Measurements from ENCODE around the gene COL6A1.
"Not testable (repeated sequence)": the region's sequence is repeated elsewhere in the genome, so short reads cannot be mapped to it uniquely, and the experiment has no call there.

COL6A1 gene

DNA sequence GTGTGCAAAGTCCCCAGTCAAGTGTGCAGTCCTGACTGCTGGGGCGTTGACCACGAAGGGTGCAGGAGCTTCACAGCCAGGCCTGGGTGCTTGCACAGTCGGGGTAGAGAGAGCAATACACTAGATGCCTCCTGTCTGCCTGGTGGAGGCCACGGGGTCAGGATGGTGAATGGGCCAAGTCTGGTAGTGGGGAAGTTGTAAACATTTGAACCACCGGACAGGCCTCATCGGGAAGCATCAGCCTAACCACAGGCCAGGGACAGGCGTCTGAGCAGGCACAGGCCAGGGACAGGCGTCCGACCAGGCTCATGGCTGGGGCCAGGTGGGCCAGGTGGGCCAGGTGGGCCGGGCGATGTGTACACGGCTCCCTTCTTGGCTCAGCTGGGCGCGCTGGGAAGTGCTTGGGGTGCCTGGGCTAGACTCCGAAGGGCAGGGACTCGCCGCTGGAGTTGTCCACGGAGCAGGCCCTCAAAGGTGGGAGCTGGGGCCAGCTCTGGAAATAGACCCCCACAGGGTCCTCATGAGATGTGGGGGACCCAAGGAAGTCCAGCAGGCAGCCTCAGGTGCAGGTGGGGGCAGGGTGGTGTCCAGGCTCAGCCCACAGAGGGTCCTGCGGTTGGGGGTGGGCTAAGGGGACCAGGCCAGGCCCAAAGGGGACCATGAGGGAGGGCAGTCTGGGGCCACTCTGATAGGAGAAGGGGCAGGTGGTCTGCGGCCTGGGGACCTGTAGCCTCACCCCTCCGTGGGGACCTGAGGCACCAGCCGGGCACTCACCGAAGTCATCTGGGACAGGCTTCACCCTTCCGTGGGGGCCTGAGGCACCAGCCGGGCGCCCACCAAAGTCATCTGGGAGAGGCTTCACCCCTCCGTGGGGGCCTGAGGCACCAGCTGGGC is 15.0 kb downstream of the COL6A1 start:
- no peak for DNase-seq

GRCh38 chr21:45997205-45997494 is 15.6 kb downstream of the COL6A1 start:
- DNase-seq = no peak

DNA sequence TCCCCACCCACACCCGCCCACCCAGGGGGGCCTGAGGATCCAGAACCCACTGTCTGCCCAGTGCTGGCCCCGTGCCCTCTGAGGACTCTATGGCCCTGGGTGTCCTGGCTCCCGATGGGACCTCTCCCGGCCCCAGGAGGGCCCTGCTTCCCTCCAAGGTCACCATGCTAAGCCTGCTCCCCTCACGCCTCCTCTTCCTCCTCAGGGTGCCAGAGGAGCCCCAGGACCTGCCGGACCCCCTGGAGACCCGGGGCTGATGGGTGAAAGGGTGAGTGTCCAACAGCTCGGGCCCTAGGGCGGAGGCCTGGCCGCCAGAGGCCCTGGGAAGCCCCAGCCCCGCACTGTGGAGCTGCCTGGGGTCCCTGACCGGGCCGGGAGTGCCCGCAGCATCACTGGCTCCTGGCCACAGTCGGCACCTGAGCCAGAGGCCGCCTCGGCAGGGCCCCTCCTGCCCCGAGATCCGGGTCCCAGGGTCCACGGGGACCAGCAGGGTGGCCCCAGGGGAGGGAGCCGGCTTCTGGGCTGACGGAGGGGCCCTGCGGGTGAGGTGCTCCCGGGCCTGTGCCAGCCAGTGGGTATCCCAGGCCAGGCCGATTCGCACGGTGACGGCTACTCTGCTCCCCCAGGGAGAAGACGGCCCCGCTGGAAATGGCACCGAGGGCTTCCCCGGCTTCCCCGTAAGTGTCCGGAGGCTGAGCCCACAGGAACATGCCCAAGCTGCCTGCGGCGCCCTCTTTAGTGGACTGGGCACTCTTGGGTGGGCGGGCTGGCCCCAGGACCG is 16.1 kb downstream of the COL6A1 start:
- no peak for DNase-seq

- no peak for DNase-seq
Measured at GRCh38 chr21:45998276-45998701, 16.7 kb downstream of the COL6A1 start.

GRCh38 chr21:45998871-45999580 is 17.5 kb downstream of the COL6A1 start:
- DNase-seq = no peak

DNA sequence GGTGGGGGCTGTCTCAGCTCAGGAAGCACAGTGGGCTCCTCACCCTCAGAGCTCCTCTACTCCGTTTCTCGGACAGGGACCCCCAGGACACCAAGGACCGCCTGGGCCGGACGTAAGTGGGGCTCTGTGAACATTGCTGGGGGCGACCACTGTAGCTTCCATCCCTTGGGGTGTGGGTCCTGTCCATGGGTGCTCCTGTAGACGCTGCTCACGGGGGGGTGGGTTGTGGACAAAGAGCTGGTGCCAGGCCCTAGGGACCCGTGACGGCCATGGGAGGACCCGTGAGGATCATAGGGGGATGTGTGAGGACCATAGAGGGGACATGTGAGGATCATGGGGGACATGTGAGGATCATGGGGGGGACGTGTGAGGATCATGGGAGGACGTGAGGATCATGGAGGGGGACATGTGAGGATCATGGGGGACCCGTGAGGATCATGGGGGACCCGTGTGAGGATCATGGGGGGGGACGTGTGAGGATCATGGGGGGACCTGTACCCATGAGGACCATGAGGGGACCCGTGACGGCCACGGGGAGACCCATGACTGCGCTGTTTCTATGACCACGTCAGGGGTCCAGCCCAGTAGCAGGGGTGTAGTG is 18.1 kb downstream of the COL6A1 start:
- no peak for DNase-seq

DNA sequence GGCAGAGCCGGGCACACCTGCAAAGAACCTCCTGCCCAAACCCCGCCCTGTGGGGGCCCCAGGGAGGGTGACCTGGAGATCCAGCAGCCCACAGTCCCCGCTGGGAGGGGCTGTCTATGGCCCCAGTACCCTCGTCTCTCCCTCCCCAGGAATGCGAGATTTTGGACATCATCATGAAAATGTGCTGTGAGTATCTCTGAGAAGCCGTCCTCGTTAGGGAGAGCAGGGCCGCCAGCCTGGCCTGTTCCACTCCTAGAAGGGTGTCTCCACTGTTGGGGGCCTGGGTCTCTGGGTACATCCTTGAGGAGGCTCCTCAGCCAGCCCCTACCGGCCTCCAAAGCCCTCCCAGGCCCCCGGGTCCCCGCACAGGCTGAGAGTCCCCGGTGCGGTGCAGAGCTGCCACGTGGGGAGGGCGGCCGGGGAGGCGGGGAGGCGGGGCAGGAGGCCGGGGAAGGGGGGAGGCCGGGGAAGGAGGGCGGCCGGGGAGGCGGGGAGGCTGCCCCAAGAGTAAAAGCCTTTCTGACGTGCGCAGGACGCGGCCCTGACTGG is 18.7 kb downstream of the COL6A1 start:
- no peak for DNase-seq

DNA sequence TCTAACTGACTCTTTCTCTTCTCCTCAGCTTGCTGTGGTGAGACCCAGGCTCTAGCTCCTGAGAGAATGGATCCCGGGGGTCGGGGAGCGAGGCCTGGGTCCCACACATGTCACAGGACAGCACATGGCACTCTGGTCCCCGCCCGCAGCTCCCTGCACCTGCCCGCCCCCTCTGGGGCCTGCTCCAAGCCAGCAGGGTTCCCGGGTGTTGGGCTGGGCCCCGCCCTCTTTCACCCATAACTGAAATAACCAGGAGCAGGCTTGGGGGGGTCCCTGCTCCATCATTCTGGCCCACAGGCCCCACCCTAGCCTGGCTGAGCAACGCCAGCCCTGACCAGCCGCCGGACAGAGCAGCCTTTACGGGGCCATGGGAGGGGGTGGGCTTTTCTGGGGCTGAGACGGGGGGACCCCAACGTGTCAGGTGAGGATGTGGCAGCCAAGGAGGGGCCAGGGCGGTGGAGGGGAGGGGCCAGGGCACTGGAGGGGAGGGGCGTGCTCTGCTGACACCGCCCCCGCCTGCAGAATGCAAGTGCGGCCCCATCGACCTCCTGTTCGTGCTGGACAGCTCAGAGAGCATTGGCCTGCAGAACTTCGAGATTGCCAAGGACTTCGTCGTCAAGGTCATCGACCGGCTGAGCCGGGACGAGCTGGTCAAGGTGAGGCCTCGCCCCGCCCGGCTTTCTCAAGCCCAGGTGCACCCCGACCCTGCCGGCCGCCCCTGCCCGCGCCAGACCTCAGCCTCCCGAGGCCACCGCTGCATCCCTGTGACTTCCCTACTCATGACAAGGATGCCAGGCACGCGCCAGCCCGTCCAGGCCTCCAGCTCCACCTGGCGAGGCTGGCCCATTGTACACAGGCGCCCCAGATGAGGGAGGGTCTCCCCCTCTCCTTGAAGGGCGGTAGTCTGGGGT is 19.4 kb downstream of the COL6A1 start:
- DNase-seq = no peak

GRCh38 chr21:46001821-46002681 is 20.5 kb downstream of the COL6A1 start:
- no peak for DNase-seq

GRCh38 chr21:46002841-46003574 is 21.4 kb downstream of the COL6A1 start:
- DNase-seq = no peak

- DNase-seq = no peak
Measured at GRCh38 chr21:46003575-46004007, 22.0 kb downstream of the COL6A1 start.

DNA sequence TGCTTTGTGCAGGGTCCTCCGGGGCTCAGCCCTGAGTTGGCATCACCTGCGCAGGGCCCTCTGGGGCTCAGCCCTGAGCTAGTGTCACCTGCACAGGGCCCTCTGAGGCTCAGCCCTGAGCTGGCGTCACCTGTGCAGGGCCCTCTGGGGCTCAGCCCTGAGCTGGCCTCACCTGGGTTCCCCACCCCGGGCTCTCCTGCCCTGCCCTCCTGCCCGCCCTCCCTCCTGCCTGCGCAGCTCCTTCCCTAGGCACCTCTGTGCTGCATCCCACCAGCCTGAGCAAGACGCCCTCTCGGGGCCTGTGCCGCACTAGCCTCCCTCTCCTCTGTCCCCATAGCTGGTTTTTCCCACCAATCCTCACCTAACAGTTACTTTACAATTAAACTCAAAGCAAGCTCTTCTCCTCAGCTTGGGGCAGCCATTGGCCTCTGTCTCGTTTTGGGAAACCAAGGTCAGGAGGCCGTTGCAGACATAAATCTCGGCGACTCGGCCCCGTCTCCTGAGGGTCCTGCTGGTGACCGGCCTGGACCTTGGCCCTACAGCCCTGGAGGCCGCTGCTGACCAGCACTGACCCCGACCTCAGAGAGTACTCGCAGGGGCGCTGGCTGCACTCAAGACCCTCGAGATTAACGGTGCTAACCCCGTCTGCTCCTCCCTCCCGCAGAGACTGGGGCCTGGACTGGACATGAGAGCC is 22.7 kb downstream of the COL6A1 start:
- no peak for DNase-seq

GRCh38 chr21:46005081-46005480 is 23.5 kb downstream of the COL6A1 start:
- no peak for DNase-seq

GRCh38 chr21:46005481-46005881 is 23.9 kb downstream of the COL6A1 start:
- DNase-seq = no peak

DNA sequence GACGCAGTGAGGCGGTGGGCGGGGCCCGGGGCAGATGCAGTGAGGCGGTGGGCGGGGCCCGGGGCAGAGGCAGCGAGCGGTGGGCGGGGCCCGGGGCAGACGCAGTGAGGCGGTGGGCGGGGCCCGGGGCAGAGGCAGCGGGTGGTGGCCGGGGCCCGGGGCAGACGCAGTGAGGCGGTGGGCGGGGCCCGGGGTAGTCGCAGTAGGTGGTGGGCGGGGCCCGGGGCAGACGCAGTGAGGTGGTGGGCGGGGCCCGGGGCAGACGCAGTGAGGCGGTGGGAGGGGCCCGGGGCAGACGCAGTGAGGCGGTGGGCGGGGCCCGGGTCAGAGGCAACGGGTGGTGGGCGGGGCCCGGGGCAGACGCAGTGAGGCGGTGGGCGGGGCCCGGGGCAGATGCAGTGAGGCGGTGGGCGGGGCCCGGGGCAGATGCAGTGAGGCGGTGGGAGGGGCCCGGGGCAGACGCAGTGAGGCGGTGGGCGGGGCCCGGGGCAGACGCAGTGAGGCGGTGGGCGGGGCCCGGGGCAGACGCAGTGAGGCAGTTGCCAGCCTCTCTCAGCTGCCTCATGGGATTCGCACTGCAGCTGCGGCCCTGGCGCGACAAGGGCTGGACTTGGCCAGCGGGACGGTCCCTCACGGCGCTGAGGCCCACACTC is 24.4 kb downstream of the COL6A1 start:
- DNase-seq = not testable (repeated sequence)

DNA sequence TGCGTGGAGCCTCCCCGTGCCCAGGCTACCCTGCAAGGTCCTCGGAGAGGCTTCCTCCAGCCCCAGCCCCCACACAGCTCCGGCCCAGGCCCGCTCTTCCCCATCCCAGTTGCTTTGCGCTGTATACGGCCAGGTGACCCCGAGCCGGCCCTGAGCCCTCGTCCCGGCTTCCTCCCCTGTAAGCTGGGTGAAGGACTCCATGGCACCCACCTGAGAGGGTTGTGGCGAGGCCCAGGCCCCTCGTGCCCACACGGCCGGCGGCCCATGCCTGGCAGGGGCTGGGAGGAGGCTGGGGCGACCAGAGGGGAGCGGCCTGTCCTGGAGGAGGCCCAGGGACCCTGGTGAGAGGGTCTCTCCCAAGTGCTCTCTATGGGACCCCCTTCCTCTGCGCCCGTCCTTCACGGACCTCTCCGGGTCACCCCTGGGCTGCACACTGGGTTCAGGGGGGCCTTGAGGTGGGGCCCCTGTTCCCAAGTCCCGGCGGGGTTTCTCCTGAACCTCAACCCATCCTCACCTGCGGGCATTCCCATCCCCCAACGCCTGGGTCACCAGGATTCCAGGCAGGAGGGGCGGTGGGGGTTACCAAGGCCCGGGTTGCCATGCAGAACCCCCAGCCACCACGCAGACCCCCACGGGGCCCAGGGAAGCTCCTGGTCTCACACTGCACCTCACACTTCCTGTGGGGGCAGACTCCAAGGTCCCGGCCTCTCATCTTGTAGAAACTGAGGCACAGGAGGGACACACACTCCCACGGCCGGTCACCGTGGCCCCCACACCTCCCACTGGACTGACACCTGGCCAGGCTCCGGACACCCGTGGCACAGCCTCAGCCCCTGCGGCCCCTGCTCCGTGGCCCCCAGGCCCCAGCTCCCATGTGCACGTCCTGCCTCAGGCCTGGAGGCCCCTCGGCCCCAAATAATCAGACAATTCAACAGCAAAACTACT is 25.2 kb downstream of the COL6A1 start:
- no peak for DNase-seq

GRCh38 chr21:46007492-46007868 is 25.9 kb downstream of the COL6A1 start:
- DNase-seq = no peak

Data from activated CD4-positive, alpha-beta T cell treated with anti-CD3 and anti-CD28 coated beads, Interleukin-2, Interleukin-6, amounts not matched to agents 100 ng/mL and 50 ng/mL, durations not matched to agents 16 hours and 8 hours (primary cell).